Measurements from ENCODE around the gene LAMA2.

DNA sequence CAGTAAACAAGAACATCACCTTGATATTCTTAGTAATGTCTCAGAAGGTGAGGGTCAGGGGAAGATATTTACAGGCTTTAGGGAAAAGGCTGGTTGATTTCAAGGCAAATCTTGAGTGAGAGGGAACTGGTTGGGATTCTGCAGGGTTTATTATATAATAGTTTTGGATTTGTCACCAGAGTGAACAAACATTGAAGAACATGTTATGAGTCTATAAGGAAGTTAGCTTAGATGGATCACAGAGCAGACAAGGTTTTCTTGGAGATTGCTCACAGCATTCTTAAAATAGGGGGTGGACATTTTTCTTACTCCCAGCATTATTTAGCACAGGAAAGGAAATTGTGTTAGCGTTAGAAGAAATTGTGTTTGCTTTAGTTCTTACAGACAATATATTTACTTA lies 324.9 kb downstream of the LAMA2 start:
- TF ChIP-seq, protein P1, sequence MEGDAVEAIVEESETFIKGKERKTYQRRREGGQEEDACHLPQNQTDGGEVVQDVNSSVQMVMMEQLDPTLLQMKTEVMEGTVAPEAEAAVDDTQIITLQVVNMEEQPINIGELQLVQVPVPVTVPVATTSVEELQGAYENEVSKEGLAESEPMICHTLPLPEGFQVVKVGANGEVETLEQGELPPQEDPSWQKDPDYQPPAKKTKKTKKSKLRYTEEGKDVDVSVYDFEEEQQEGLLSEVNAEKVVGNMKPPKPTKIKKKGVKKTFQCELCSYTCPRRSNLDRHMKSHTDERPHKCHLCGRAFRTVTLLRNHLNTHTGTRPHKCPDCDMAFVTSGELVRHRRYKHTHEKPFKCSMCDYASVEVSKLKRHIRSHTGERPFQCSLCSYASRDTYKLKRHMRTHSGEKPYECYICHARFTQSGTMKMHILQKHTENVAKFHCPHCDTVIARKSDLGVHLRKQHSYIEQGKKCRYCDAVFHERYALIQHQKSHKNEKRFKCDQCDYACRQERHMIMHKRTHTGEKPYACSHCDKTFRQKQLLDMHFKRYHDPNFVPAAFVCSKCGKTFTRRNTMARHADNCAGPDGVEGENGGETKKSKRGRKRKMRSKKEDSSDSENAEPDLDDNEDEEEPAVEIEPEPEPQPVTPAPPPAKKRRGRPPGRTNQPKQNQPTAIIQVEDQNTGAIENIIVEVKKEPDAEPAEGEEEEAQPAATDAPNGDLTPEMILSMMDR (conservative IDR thresholded peaks at IDR 0.05; ENCODE audit: low read length) = no peak
- no peak for TF ChIP-seq EZH2phosphoT487 (IDR thresholded peaks at IDR 0.05; ENCODE audit: borderline replicate concordance)
